Parathyroid adenoma (tissue), 2 donors: ENCODE results near the gene CTBP1.

ENCODE experiments used
- H2AFZ ChIP-seq: fragments of 300-600 bp; sonication (generic); one replicate; pipeline ENCODE4 v1.7.0; 2017; ENCODE audit warnings: antibody characterized with exemption, mild to moderate bottlenecking
- H3K27ac ChIP-seq: fragments of 300-600 bp; sonication (generic); one replicate; pipeline ENCODE4 v1.7.0; 2017
- H3K27me3 ChIP-seq: fragments of 300-600 bp; sonication (generic); one replicate; pipeline ENCODE4 v1.7.0; 2017; ENCODE audit warnings: low read length; ENCODE audit not compliant: control insufficient read depth, insufficient read depth
- H3K36me3 ChIP-seq: fragments of 300-600 bp; sonication (generic); one replicate; pipeline ENCODE4 v1.7.0; 2017; ENCODE audit warnings: low read length; ENCODE audit not compliant: control insufficient read depth, insufficient read depth
- H3K4me1 ChIP-seq: fragments of 300-600 bp; sonication (generic); one replicate; pipeline ENCODE4 v1.7.0; 2017; ENCODE audit warnings: control low read depth
- H3K4me2 ChIP-seq: fragments of 300-600 bp; sonication (generic); one replicate; pipeline ENCODE4 v1.7.0; 2017; ENCODE audit warnings: low read length
- H3K4me3 ChIP-seq: fragments of 300-600 bp; sonication (generic); one replicate; pipeline ENCODE4 v1.7.0; 2017; ENCODE audit warnings: low read depth, low read length
- H3K79me2 ChIP-seq: fragments of 300-600 bp; sonication (generic); one replicate; pipeline ENCODE4 v1.7.0; 2017; ENCODE audit warnings: control low read depth
- H3K9ac ChIP-seq: fragments of 300-600 bp; sonication (generic); one replicate; pipeline ENCODE4 v1.7.0; 2017; ENCODE audit warnings: mild to moderate bottlenecking
- H3K9me3 ChIP-seq: fragments of 300-600 bp; sonication (generic); one replicate; pipeline ENCODE4 v1.7.0; 2017; ENCODE audit warnings: low read length; ENCODE audit not compliant: control insufficient read depth
- CTCF ChIP-seq: fragments of 300-600 bp; sonication (generic); IDR thresholded peaks from one replicate; pipeline ENCODE4 v1.7.0; 2017; ENCODE audit warnings: antibody characterized with exemption, mild to moderate bottlenecking
- donor health status: primary hyperparathyroidism.

Gene CTBP1

GRCh38 chr4:1172228-1172851 lies 76.6 kb downstream of the CTBP1 start, which contains the start of gene SPON2:
TSS of gene SPON2 (minus strand) at chr4:1172583.
- Histone ChIP-seq H3K27ac (no peak within 1 kb of the TSS), H3K27me3 (peaks cover 9% of the 10 kb centered on the region), H3K4me2 (peak within 1 kb of the TSS; percentile 38), H3K36me3 (no peaks in the 10 kb centered on the region), H3K79me2 (no peaks in the 10 kb centered on the region), H3K9ac (no peak within 1 kb of the TSS), H3K9me3 (no peaks in the 10 kb centered on the region), H2AFZ (peak within 1 kb of the TSS; percentile 38), H3K4me3 (peak within 1 kb of the TSS; percentile 4), H3K4me1 (no peaks in the 10 kb centered on the region)
- TF ChIP-seq CTCF = no peak

- H3K4me3 ChIP-seq = peak overlapping the region; percentile 4
- H3K9ac ChIP-seq = no peak overlapping the region
- no peaks in the 10 kb centered on the region for H3K36me3 ChIP-seq
- TF ChIP-seq CTCF = no peak
- H3K27ac ChIP-seq = no peak overlapping the region
- H3K4me1 ChIP-seq = no peaks in the 10 kb centered on the region
- peaks cover 9% of the 10 kb centered on the region for H3K27me3 ChIP-seq
- no peaks in the 10 kb centered on the region for H3K79me2 ChIP-seq
- no peaks in the 10 kb centered on the region for H3K9me3 ChIP-seq
- no peak overlapping the region for H2AFZ ChIP-seq
- peak overlapping the region; percentile 38 for H3K4me2 ChIP-seq
Measured at GRCh38 chr4:1171311-1172227, 77.4 kb downstream of the CTBP1 start.

DNA sequence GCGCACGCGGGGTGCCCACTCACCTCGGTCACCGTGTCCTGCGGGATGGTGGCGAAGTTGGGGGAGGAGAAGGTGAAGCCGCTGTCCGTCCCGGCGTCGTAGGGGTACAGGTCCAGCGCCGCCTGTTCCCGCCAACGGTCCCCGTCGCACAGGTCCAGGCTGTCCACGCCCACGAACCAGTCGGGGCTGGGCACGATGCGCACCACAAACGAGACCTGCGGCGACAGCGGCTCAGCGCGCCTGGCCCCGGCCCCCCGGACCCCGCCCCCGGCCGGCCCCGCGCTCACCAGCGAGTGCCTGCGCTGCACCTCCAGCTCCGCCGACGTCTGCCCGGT lies 78.0 kb downstream of the CTBP1 start:
- Histone ChIP-seq H3K4me2 (no peak overlapping the region), H3K79me2 (no peaks in the 10 kb centered on the region), H3K4me1 (no peaks in the 10 kb centered on the region), H3K9ac (no peak overlapping the region), H3K27ac (no peak overlapping the region), H3K27me3 (peaks cover 9% of the 10 kb centered on the region), H3K36me3 (no peaks in the 10 kb centered on the region), H3K4me3 (no peak overlapping the region), H3K9me3 (no peaks in the 10 kb centered on the region), H2AFZ (no peak overlapping the region)
- no peak for TF ChIP-seq CTCF

DNA sequence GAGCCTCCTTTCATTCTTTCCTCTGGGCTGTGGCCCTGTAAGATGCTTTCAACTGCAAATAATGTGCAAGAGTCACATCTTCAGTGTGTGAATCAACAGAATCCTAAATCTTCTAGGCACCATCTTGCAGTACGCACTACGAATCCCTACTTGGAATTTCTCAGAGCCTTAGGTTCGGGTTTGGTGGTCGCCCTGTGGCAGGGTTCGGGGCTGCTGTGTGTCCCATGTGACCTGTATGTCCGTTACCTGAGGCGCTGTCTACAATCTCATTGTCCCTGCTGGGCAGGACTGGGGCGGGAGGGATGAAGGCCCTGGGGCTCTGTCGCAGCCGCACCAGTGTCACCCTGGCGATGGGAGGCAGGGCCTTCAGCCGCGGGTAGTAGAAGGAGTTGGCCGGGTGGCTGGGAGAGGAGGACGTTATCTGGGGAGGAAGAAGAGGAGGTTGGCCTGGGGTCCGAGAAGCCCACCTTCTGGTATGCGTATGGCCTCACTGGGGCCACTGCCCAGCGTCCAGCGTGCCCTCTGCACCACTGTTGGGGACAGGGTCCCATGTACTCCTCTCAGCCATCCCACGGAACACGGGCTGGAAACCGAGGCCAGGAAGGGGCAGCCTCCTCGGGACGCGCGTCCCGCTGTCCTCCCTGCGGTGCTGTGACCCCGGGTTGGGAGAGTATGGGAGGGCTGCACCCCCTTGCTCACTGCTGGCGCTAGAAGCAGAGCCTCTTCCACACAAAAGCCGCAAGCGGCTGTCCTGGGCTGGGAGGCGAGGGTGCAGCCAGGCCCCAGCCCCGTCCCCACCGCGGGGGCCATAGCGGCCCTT lies 78.6 kb downstream of the CTBP1 start:
- no peak for TF ChIP-seq CTCF
- no peak overlapping the region for H3K4me2 ChIP-seq
- H3K79me2 ChIP-seq = no peaks in the 10 kb centered on the region
- no peak overlapping the region for H3K4me3 ChIP-seq
- H3K9me3 ChIP-seq = no peaks in the 10 kb centered on the region
- no peak overlapping the region for H2AFZ ChIP-seq
- no peak overlapping the region for H3K9ac ChIP-seq
- H3K4me1 ChIP-seq = no peaks in the 10 kb centered on the region
- no peaks in the 10 kb centered on the region for H3K36me3 ChIP-seq
- peaks cover 9% of the 10 kb centered on the region for H3K27me3 ChIP-seq
- H3K27ac ChIP-seq = no peak overlapping the region
